ENCODE results near the gene LTBP1.

GRCh38 chr2:33108483-33109443 is 162.0 kb downstream of the LTBP1 start:
- TF ChIP-seq, protein P1, sequence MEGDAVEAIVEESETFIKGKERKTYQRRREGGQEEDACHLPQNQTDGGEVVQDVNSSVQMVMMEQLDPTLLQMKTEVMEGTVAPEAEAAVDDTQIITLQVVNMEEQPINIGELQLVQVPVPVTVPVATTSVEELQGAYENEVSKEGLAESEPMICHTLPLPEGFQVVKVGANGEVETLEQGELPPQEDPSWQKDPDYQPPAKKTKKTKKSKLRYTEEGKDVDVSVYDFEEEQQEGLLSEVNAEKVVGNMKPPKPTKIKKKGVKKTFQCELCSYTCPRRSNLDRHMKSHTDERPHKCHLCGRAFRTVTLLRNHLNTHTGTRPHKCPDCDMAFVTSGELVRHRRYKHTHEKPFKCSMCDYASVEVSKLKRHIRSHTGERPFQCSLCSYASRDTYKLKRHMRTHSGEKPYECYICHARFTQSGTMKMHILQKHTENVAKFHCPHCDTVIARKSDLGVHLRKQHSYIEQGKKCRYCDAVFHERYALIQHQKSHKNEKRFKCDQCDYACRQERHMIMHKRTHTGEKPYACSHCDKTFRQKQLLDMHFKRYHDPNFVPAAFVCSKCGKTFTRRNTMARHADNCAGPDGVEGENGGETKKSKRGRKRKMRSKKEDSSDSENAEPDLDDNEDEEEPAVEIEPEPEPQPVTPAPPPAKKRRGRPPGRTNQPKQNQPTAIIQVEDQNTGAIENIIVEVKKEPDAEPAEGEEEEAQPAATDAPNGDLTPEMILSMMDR (IDR thresholded peaks at IDR 0.05), result no peak
- no peak for TF ChIP-seq POLR2A (IDR thresholded peaks at IDR 0.05)

Data from adrenal gland (tissue), 5 donors.